GM18508 (cell line): ENCODE data around the gene GPS1.

Experiments used
- ATAC-seq: cut with Tn5 transposase; IDR thresholded peaks from one replicate; pipeline ENCODE4 v1.9.1; 2021; ENCODE audit warnings: moderate number of reproducible peaks; ENCODE audit not compliant: insufficient read depth, unreplicated experiment

Gene GPS1

DNA sequence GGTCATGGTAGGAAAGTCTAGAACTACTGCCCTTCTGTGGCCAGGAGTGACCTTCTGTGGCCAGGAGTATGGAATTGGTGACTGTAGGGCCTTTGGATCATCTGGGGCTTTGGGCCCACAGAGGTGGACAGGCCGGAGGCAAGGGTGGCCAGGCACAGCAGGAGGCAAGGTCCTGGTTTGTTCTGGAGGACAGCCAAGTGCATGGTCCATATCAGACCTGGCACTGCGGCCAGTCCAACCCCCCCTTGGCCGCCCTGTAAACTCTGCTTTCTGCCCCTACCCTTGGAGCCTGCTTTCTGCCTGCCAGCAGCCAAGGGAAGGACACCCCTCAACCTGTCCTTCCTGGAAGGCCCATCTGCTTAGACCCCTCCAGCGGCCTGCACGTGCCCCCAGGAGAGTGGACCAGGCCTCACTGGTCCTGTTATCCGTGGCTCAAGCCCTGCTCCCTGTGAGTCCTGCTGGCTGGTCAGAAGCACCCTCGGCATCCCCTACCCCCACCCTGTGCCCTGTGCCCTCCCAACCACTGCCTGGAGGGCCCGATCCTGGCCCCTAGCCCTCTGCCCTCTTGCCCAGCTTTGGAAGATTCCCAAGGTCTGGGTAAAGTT, 11.9 kb upstream of the GPS1 start:
- ATAC-seq = no peak

GRCh38 chr17:82041144-82041814, 10.4 kb upstream of the GPS1 start:
- no peak for ATAC-seq

GRCh38 chr17:82042649-82043048, 9.0 kb upstream of the GPS1 start:
- ATAC-seq = no peak

- no peak for ATAC-seq
Measured at GRCh38 chr17:82043507-82043906, 8.2 kb upstream of the GPS1 start.

DNA sequence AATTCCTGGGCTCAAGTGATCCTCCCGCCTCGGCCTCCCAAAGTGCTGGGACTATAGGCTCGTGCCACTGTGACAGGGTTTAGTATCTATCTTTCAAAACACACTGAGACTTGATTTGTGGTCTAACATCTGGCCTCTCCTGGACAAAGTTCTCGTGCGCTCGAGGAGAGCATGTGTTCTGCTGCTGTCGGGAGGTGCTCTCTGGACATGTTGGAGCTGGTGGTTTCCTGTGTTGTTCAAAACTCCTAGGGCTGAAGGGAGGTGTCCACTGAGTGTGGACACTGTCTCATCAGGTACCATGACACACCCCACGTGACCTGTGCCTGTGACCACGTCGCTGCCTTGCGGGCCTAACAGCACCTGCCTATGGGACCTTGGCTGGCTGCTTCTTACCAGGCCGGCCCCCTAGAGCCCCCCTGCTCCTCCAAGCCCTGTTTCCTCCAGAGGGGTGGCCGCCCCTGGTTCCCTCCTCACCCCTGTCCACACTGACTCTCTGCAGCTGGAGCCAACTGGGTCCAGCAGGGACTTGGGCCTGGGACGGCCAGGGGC, 5.7 kb upstream of the GPS1 start:
- ATAC-seq = no peak

DNA sequence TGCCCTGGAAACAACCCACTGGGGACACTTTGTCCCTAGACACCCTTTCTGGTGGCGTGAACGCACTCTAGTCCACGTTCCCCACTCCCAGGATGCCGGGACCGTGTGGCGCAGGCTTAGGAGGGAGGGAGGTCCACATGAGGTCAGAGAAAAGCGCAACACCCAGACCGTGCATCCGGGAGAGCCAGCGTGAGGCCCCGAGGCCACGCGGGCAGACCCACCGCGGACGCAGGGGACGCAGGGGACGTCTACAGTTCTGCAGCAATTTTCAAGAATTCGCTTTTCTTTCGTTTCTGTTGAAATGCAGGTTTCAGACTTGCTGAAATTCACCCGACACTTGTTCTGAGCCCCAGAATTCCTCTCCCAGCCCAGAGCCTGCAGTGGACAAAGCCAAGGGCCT, 4.8 kb upstream of the GPS1 start:
- ATAC-seq = no peak

DNA sequence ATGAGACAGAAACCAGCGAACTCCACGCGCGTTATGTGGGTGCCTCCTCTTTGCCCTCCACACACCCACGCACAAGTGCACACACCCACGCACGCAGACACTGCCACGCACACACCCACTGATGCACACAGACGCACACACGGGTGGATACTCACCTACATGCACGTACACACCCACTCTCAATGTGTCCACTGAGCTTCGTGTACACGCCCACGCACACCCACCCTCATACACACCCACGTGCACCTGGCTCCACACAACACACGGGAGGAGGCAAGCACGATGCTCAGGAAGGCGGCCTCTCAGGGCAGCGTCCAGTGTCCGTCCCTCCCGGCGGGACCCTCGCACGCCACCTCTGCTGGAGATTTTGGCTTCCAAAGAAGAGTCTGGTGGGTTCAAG, 4.3 kb upstream of the GPS1 start:
- no peak for ATAC-seq

- no peak for ATAC-seq
Measured at GRCh38 chr17:82047914-82048570, 3.7 kb upstream of the GPS1 start.

DNA sequence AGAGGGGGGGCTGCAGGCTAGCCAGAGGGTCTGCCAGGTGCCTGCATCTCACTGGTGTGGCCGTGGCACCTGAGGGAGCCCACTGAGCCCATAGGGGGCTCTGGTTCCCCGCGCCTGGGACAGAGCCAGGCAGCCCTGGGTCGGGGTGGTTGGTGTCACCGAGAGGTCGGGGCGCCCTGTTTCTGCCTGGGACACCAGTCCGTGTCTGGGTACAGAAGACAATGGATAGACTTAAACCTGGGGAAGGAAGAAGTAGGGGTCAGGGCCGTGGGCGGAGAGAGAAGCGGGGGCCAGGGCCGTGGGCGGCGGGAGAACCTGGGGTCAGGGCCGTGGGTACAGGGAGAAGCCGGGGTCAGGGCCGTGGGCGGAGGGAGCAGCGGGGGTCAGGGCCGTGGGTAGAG, 3.1 kb upstream of the GPS1 start:
- no peak for ATAC-seq

DNA sequence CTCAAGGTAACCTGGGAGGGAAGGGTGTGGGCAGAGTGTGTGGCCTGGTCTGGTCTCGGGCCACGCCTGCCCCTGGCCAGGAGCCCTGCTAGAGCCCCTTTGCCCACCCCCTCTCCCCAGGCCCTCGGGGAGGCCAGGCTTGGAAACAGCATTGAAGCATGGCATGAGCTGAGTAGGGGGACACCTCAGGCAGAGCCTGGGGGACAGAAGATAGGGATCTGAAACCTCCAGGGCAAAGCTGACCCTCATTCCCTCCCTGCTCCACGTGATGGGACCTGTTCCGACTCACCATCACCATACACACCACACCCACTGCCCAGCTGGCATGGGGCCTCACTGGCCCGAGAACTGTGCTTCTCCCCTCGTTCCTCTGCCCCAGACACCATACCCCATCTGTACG, 2.6 kb upstream of the GPS1 start:
- no peak for ATAC-seq

DNA sequence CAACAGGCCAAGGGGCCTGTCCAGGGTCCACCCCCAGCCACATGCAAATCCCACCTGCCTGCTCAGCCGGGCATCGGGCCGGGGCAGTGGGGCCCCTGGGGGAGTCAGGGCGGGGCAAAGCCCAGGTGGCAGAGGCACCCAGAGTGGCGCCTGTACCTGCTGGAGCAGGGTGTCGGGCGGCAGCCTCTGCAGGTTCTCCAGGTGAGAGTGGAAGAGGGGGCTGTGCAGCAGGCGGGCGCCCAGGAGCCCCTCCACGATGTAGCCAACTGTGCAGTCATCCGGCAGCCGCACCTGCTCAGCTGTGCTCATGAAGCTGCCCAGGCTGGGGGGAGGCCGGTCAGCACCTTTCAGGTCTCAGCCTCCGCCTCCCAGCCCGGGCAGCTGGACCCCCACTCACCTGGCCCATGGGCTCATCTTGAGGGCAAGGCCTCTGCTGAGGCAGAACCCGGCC, 2.2 kb upstream of the GPS1 start:
- no peak for ATAC-seq

DNA sequence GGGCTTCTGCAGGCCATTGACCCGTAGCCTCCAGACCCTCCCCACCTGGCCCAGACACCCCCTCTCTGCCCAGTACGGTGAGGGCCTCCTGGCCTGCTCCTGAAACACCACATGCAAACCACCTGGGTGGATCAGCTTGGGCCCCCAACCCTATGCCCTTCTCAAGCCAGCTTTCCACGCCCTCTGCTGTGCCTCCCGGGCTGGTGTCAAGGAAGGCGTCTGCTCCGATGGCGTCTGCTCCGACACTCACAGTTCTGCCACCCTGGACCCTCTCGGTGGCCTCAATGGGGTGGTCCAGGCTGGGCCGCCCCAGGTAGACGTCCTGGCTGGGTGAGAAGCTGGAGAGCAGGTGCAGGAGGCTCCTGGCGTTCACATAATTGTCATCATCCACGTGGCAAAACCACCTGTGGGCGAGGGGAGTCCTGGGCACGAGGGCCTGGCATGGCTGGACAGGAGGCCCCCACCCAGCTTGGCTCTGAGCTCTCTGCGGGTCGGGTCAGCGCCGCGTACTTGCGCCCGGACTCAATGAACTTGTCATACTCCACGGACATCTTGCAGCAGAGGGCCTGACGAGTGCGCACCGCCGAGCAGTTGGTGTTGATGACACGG, 1.4 kb upstream of the GPS1 start:
- ATAC-seq = no peak

GRCh38 chr17:82050761-82051641, 697 bp upstream of the GPS1 start:
- ATAC-seq = no peak

GRCh38 chr17:82052638-82053059, 951 bp downstream of the GPS1 start:
- no peak for ATAC-seq

DNA sequence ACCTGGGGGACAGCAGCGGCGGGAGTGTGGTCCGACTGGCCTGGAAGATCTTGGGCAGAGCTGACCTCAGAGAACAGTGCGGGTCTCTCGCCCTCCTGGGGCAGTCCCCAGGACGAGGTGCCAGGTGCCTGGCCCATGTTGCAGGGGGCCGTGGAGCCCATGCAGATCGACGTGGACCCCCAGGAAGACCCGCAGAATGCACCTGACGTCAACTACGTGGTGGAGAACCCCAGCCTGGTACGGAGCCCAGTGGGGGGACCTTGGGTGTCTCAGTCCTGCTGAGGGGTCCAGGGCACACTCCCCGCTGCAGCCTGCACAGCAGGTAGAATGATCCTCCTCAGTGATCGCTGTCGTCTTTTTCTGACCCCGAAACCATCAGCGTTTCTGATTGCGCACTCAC, 1.4 kb downstream of the GPS1 start:
- ATAC-seq = no peak

GRCh38 chr17:82053556-82054263, 2.0 kb downstream of the GPS1 start:
- ATAC-seq = no peak

DNA sequence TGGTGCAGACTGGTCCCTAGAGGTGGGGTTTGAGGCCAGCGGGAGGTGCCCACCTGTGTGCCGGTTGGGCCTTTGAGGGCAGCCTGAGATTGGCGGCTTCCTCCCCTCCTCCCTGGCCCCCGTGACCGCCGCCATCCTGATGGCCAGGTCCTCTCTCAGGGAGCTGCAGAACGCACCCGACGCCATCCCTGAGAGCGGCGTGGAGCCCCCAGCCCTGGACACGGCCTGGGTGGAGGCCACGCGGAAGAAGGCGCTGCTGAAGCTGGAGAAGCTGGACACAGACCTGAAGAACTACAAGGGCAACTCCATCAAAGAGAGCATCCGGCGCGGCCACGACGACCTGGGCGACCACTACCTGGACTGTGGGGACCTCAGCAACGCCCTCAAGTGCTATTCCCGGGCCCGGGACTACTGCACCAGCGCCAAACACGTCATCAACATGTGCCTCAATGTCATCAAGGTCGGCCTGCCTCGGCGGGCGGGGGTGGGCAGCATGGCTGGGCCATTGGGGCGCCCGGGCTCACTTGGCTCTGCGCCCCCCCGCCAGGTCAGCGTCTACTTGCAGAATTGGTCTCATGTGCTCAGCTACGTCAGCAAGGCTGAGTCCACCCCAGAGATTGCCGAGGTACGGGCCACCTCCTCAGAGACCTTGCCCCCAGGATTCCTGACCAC, 2.8 kb downstream of the GPS1 start:
- no peak for ATAC-seq

DNA sequence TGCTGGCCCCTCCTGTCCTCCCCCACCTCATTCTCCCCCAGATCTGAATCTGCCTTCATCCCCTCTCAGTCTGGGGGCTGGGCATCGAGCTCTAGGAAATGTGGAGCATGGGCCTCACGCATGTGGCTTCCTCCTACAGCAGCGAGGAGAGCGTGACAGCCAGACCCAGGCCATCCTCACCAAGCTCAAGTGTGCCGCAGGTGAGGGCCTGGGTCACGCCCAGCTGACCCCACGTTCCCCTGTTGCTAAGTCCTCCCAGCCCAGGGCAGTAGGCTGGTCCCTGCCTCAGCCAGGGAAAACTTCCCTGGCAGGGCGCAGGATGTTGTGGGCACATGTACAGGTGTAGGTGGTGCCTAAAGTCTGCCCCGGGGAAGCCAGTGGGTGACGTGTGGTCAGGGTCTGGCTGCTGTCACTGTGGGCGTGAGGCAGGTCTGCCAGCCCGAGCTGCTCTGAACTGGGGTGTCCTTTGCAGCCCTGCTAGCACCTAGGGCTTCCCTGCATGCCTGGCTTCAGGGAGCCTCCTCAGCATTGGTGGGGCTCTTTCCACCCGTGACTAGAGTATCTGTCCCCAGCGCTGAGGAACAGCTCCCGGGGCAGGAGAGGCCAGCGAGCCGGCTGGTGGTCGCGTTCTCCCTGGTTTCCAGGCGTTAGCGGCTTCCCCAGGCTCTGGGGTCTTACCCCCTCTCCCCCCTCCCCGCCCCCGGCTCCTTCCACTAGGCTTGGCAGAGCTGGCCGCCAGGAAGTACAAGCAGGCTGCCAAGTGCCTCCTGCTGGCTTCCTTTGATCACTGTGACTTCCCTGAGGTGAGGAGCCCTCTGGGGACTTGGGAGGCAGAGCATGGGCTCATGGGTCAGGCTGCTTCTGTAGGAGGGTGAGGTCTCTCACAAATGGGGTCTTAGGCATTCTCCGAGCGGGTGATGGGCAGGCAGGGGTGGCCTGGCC, 3.6 kb downstream of the GPS1 start:
- no peak for ATAC-seq
